ENCODE results near the gene KRT36.

KRT36 gene

GRCh38 chr17:41475421-41475820 is 14.3 kb downstream of the KRT36 start:
- no peak for DNase-seq

GRCh38 chr17:41474863-41475262 is 14.8 kb downstream of the KRT36 start:
- DNase-seq: no peak

GRCh38 chr17:41468346-41468745 is 21.4 kb downstream of the KRT36 start:
- no peak for DNase-seq

GRCh38 chr17:41467561-41467960 is 22.1 kb downstream of the KRT36 start:
- no peak for DNase-seq

DNA sequence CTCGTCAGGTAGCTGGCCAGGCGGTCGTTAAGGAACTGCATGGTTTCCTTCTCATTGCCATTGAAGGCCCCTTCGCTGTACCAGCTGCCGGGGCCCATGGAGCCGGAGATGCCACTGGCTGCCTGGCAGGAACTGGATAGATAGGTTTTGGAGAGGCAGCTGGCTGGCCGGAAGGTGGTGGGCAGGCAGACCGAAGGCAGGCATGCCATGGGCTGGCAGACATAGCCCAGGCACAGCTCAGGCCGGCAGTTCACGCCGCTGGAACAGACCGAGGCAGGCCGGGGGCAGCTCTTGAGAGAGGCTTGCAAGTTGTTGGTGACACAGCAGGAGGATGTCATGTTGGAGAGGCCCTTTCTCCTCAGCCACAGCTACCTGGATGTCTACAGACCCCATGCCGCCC is 22.7 kb downstream of the KRT36 start, which contains the start of gene KRT32:
Gene KRT32, minus strand, starts transcription at position 399 of the 400 bp plus-strand sequence. Its CDS starts 61 bp downstream, at position 338.
- no peak for DNase-seq

DNA sequence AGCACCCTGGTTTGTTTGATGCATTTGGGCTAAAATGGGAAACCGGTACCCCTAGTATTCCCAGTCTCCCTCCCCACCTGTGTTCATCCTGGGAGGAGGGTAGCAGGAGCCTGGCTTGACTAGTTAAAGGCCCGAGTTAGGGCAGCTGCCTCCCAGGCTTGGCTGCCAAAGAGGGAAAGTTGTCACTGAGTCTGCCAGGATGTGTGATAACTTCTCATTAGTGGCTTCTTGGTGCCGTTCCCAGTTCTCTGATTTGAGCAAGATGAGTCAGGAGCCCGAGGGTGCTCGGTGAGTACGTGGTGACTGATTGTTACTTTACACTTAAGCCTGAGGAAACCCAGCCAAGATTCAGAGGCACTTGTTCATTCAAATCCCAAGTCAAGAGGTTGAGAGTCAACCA is 25.0 kb downstream of the KRT36 start:
- no peak for DNase-seq

DNA sequence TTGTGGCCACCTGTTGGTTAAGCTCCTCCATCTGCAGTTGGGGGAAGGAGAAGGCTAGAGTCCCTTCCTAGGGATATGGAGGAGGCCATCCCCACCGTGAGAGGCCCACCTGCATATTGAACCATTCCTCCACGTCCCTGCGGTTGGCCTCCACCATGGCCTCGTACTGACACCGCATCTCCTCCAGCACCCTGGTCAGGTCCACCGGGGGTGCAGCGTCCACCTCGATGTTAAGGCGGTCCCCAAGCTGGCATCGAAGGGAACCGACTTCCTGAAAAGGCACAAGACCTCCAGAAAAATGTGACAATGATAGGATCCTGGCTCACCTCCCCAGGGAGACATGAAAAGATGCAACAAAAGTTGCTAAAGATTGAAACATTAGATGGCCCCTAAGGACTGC is 25.5 kb downstream of the KRT36 start:
- no peak for DNase-seq

DNA sequence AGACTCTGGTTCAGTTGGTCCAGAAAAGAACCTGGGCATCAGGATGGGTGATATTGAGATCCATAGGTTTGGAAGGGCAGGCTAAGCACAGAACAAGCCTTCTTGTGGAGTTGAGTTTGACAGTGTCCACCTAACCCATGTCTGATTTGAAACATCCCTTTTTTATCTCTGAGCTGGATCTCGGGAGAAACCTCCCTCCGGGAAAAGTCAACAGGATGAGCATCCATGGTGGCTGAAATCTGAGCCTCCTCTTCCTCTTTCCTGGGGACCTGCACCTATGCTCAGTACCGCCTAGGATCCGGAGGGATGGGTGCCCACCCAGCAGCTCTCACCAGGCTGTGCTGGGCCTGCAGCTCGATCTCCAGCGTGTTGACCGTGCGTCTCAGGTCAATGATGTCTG is 26.0 kb downstream of the KRT36 start:
- DNase-seq: no peak

- no peak for DNase-seq
These were observed 27.0 kb downstream of the KRT36 start for GRCh38 chr17:41462705-41463104.

DNA sequence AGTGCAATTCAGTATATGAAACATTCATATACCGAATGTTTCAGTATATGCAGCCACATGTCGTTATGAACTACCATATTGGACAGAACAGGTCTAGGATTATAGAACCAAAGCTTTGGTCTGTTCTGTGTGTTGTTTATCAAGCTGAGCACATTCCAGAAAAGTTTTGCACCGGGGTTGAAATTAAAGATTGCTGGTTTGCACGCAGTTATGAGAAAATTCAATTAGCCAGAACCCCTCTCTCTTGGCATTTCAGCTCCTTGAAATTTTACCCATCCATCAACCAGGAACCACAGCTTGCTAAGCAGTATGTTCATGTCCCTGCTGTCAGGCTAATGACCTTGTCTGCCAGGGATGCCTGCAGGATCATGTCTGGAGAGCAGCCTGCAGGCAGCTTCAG is 32.0 kb downstream of the KRT36 start:
- DNase-seq: no peak

GRCh38 chr17:41456204-41456603 is 33.5 kb downstream of the KRT36 start:
- no peak for DNase-seq

DNA sequence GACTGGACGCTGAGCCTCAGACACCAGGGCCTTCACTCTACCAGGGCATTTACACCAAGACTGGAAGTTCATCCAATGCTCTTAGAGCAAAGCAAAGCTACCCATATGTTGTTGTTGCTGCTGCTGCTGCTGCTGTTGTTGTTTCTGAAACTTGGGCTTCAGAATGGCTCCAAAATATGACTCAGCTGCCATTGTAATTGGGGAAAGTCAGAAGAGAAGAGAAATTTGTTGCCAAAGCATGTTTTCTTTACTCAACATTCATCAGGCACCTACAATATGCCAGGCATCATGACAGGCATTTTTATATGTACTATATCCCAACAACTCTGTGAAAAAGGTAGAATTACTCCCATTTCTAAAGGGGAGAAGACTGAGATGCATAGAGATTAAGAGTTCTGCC is 34.5 kb downstream of the KRT36 start:
- no peak for DNase-seq

DNA sequence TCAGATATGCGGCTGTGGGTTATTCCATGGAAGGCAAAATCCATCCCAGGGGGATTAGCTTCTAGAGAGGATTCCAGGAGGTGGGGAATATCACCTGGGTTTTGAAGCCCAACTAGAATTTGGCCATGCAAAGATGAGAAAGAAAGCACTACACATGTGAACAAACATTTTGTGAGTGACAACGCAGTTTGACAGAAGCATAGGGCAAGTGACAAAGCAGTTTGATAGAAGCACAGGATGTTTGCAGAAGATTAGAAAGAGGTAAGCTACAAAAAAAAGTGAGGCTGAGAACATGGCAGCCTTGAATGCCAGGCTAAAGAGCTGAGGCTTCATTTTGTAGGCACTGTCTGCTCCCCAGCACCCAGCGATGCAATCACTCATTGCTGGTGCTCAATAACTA is 36.6 kb downstream of the KRT36 start:
- no peak for DNase-seq

- DNase-seq: no peak
These were observed 37.4 kb downstream of the KRT36 start for GRCh38 chr17:41452281-41452680.

DNA sequence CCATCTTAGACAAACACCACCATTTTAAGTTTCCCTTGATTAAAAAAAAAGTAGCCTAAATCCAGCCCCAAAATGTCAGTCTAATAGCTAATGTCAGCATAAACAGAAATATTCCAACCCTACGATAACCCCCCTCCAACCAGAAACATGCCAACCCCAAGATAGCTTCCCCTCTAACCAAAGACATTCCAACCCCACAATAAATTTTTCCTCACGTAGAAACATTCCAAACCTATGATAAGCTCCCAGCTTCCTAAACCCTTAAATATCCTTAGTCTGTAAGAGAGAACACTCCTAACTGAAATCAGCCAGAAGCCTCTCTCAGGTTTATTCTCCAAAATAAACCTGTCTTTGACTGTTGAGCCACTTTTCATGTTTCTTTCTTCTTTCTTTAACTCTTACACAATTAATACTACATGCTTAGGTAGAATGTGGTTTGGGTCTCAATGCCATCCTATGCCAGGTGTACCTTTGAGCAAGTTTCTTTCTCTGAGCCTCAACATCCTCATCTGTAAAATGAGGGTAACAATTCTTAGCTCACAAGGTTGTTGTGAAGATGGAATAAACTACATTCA is 38.5 kb downstream of the KRT36 start:
- no peak for DNase-seq

DNA sequence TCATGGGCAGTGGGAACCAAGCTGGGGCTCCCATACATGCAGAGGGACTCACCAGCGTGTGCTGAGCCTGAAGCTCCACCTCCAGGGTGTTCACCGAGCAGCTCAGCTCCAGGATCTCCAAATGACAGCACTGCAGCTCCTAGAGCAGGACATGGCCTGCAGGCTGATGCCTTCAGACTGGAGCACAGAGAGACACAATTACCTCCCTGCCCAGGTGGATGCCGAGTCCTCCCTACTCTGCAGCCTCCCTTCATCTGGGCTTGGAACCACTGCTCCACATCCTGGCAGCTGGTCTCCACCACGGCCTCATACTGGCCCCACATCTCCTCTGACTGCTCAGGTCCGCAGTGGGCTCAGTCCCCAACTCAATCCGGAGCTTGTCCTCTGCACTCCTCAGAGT is 40.7 kb downstream of the KRT36 start:
- DNase-seq: no peak

- DNase-seq: no peak
These were observed 41.2 kb downstream of the KRT36 start for GRCh38 chr17:41448506-41448905.

DNA sequence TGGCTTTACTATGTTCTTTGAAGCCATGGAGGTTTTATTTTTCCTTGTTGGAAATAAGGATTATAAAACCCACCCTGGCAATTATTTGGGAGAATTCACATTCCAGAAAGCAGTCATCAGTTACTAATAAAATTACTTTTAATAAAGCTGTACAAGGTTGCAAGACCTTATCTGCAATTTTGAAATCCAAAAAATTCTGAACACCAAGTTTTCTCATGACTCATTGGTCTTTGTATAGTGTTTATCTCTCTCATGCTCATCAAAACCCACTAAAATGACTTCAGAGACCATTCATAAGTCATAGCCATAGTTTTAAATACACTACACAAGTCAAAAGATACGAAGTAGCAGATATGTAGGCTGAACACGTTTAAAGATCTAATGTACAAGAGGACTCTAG is 42.9 kb downstream of the KRT36 start:
- no peak for DNase-seq

DNA sequence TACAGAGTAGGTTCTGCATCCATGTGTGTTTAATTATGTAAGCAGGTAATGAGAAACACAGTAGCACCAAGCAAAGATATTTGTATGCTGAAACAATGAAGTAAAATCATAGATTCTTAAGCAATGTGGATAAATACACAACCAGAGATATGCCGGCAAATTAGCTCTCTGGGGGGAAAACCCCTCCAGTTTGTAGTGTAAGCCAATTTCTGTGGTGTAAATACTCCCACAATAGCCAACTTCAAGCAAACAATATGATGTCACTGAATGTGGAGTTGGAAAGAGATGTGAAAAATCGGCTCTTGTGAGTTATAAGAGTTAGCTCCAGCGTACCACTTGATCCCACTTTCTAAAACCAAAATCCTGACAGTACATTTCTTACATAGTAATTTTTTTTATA is 45.1 kb downstream of the KRT36 start:
- no peak for DNase-seq

GRCh38 chr17:41444186-41444585 is 45.5 kb downstream of the KRT36 start:
- no peak for DNase-seq

DNA sequence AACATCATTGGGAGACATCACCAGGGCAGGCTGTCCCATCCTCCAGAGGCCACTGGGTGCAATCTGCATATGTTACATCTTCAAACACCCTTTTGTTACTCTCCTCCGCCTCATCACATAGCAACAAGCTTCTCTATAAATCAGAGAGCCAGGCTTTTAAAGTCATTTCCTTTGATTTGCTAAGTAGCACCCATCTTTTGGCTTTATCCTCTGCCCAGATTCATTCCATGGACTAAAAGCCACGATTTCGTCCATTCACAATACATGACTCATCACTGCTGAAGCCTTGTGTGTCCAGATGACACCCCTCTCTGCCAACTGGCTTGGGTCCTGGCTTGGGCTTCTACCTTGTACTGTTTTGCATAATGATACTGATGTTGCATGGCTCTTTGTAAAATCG is 47.0 kb downstream of the KRT36 start:
- DNase-seq: no peak

GRCh38 chr17:41440531-41441033 is 49.1 kb downstream of the KRT36 start, which contains the start of gene KRT38:
KRT38 (minus strand) TSS chr17:41440983; CDS start chr17:41440921, 62 bp downstream.
- DNase-seq: no peak

GRCh38 chr17:41439375-41439774 is 50.3 kb downstream of the KRT36 start:
- no peak for DNase-seq

DNA sequence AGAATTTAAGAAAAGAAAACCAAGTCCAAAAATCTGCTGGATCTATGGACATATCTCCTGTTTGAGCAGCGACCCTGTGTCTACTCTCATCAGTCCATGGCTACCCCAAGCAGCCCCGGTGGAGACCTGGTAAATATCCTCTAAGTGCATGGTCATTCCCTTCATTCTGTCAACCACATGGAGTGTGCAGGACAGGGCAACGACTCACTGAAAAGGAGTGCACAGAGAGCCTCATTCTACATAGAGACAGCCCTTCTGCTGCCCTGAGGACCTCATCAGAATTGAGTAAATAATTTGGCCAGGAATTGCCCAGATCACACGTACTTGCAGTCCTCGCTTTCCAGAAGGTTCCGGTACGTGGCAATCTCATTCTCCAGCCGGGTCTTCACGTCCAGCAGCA is 51.9 kb downstream of the KRT36 start:
- DNase-seq: no peak

DNA sequence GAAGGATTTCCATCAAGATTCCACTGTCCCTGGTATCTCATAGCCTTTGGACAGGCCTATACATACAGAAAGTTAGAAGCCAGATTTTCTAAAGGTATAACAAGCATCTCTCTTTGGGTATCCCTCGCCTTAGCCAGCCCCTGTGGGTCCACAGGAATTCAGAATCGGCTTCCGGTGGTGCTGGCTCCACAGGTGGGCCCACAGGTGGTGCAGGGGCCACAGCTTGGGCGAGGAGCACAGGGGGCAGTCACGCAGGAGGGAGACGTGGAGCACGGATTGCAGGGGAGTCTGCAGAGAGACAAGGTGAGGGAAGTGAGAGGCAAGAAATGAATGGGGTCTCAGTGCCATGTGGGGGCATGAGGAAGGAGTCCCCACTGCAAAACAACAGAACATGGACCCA is 52.5 kb downstream of the KRT36 start:
- DNase-seq: no peak

All from NCI-H2029 (cell line).